Umbilical cord (tissue), 2 donors: ENCODE data around the gene FHOD3. TPM values are rescaled to one million over a fixed set of nuclear protein-coding genes. Genes with fewer than 3 reads are reported as not detected.

Source experiments
- DNase-seq: peaks from one replicate; pipeline ENCODE4 v3.0.0-alpha.2; 2015; ENCODE audit warnings: low spot score
- total RNA-seq: library from RNA; depleted of rRNA; stranded (reverse); fragments of >200 nt; gene quantifications from one replicate; pipeline ENCODE4 v1.2.3, GENCODE V29; 2014; ENCODE audit warnings: low replicate concordance; ENCODE audit not compliant: insufficient read depth

The FHOD3 gene
- total RNA-seq, 1 donor from 2014 or later = 59.7 TPM

- no peak for DNase-seq
Measured at GRCh38 chr18:36380173-36380827, 82.8 kb downstream of the FHOD3 start.

- no peak for DNase-seq
Measured at GRCh38 chr18:36381075-36381474, 83.6 kb downstream of the FHOD3 start.

- no peak for DNase-seq
Measured at GRCh38 chr18:36382854-36383253, 85.3 kb downstream of the FHOD3 start.

GRCh38 chr18:36386150-36386920 lies 88.8 kb downstream of the FHOD3 start:
- DNase-seq = no peak

GRCh38 chr18:36387310-36387709 lies 89.8 kb downstream of the FHOD3 start:
- no peak for DNase-seq

GRCh38 chr18:36388310-36388709 lies 90.8 kb downstream of the FHOD3 start:
- DNase-seq = no peak

- no peak for DNase-seq
Measured at GRCh38 chr18:36389027-36389426, 91.5 kb downstream of the FHOD3 start.

- no peak for DNase-seq
Measured at GRCh38 chr18:36389811-36390581, 92.5 kb downstream of the FHOD3 start.

GRCh38 chr18:36391426-36392145 lies 94.1 kb downstream of the FHOD3 start:
- DNase-seq = no peak

GRCh38 chr18:36392164-36392978 lies 94.9 kb downstream of the FHOD3 start:
- peak; percentile 66 for DNase-seq

- DNase-seq = no peak
Measured at GRCh38 chr18:36392979-36393287, 95.4 kb downstream of the FHOD3 start.

- DNase-seq = no peak
Measured at GRCh38 chr18:36394486-36394885, 97.0 kb downstream of the FHOD3 start.

GRCh38 chr18:36396190-36396589 lies 98.7 kb downstream of the FHOD3 start:
- DNase-seq = no peak

GRCh38 chr18:36397033-36397432 lies 99.5 kb downstream of the FHOD3 start:
- no peak for DNase-seq

GRCh38 chr18:36398419-36398818 lies 100.9 kb downstream of the FHOD3 start:
- no peak for DNase-seq

- no peak for DNase-seq
Measured at GRCh38 chr18:36399055-36399454, 101.5 kb downstream of the FHOD3 start.

- DNase-seq = no peak
Measured at GRCh38 chr18:36401462-36401861, 103.9 kb downstream of the FHOD3 start.

GRCh38 chr18:36402765-36403396 lies 105.4 kb downstream of the FHOD3 start:
- peak; percentile 49 for DNase-seq

- DNase-seq = no peak
Measured at GRCh38 chr18:36403896-36404820, 106.6 kb downstream of the FHOD3 start.
